NCI-H526 treated with DMSO at 0.1 percent for 48 hours (cell line): ENCODE measurements around the gene ARAP3.
"Not testable (repeated sequence)": the region's sequence is repeated elsewhere in the genome, so short reads cannot be mapped to it uniquely, and the experiment has no call there.

ENCODE experiments used
- DNase-seq: peaks from one replicate; lab custom pipeline; 2025; lab: John Stamatoyannopoulos, UW

Gene ARAP3

GRCh38 chr5:141613344-141613743 is 68.7 kb downstream of the ARAP3 start:
- DNase-seq, result no peak

- DNase-seq, result no peak
These were observed 70.7 kb downstream of the ARAP3 start for GRCh38 chr5:141611289-141611688.

- not testable (repeated sequence) for DNase-seq
These were observed 72.1 kb downstream of the ARAP3 start for GRCh38 chr5:141609921-141610320.

- no peak for DNase-seq
These were observed 73.0 kb downstream of the ARAP3 start for GRCh38 chr5:141609044-141609443.

- DNase-seq, result no peak
These were observed 73.5 kb downstream of the ARAP3 start for GRCh38 chr5:141608557-141608956.

- no peak for DNase-seq
These were observed 74.0 kb downstream of the ARAP3 start for GRCh38 chr5:141608046-141608445.

- DNase-seq, result peak; percentile 22
These were observed 76.3 kb downstream of the ARAP3 start for GRCh38 chr5:141605523-141606277.

- DNase-seq, result no peak
These were observed 77.9 kb downstream of the ARAP3 start for GRCh38 chr5:141603923-141604717.
